GM18526 (cell line): ENCODE results near the gene RRN3.

Source experiments
- POLR2A ChIP-seq: IDR thresholded peaks from 3 replicates; pipeline ENCODE4 v1.6.1; 2011; ENCODE audit not compliant: insufficient read length; ENCODE audit errors: extremely low read depth

Gene RRN3

GRCh38 chr16:15093955-15094827 lies at the start of gene RRN3:
Gene RRN3 (minus strand): TSS chr16:15094272. CDS start chr16:15094233, 39 bp downstream.
- TF ChIP-seq POLR2A: peak; percentile 84

GRCh38 chr16:15141586-15141985 lies 47.5 kb upstream of the RRN3 start:
- TF ChIP-seq POLR2A: no peak

- TF ChIP-seq POLR2A: no peak
Observed at GRCh38 chr16:15073101-15073500, 21.0 kb downstream of the RRN3 start.

GRCh38 chr16:15059324-15059723 lies 34.7 kb downstream of the RRN3 start:
- TF ChIP-seq POLR2A: no peak

GRCh38 chr16:15057681-15058417 lies 36.2 kb downstream of the RRN3 start:
- no peak for TF ChIP-seq POLR2A

GRCh38 chr16:15055141-15056053 lies 38.7 kb downstream of the RRN3 start:
- peak; percentile 35 for TF ChIP-seq POLR2A

- TF ChIP-seq POLR2A: no peak
Observed at GRCh38 chr16:15054357-15055140, 39.5 kb downstream of the RRN3 start.

GRCh38 chr16:15053904-15054303 lies 40.2 kb downstream of the RRN3 start:
- TF ChIP-seq POLR2A: no peak

- TF ChIP-seq POLR2A: no peak
Observed at GRCh38 chr16:15052747-15053476, 41.2 kb downstream of the RRN3 start.

- TF ChIP-seq POLR2A: no peak
Observed at GRCh38 chr16:15051387-15051951, 42.6 kb downstream of the RRN3 start.

GRCh38 chr16:15049581-15050180 lies 44.4 kb downstream of the RRN3 start:
- TF ChIP-seq POLR2A: no peak

- no peak for TF ChIP-seq POLR2A
Observed at GRCh38 chr16:15046692-15047376, 47.2 kb downstream of the RRN3 start.
